ENCODE measurements around the gene ANKRD28. TPM values are rescaled to one million over a fixed set of nuclear protein-coding genes. Genes with fewer than 3 reads are reported as not detected.
A peak's percentile ranks its signal among the peaks of the same experiment; 100 is the strongest.

The ANKRD28 gene
- total and polyA plus RNA-seq, 9 of the 15 experiments (the other 6 are each of a cell fraction or from before 2014, with no cell fraction given) = 11.7 to 66.0 (median 36.7) TPM

DNA sequence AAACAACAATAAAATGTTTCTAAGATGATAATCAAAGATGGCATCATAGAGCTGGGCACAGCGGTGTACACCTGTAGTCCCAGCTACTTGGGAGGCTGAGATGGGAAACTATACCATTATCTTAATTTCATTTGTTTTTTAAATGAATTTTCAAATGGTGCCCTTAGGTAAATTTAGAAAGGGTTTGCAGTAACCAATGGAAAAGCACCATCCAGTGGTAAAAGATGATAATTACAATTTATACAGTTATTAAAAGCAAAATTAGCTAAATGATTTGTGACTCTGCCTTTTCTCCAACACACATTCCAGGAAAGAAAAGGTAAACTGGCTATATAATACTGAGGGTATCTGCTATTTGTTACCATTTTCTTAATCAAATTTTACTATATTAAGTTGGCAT is 14.4 kb upstream of the ANKRD28 start:
- Histone ChIP-seq H3K9ac (ENCODE audit: insufficient read depth in 1 of 2, low read depth in 2 of 2, low read length in 2 of 2) (no peak overlapping the region), H4K20me1 (replicated peaks; ENCODE audit: control insufficient read depth, insufficient read depth, low read length) (0 out of 2 replicates have a peak, but pooled peaks cover 3% of the 10 kb centered on the region), H3K4me1 (replicated peaks in 1 of 2; ENCODE audit: control insufficient read depth in 2 of 2, insufficient read depth in 2 of 2, low read length in 2 of 2) (no peaks in the 10 kb centered on the region; a peak in 1 of 5 replicates), H3K36me3 (ENCODE audit: control insufficient read depth, insufficient read depth, low read length) (no peaks in the 10 kb centered on the region), H3K9me1 (ENCODE audit: control insufficient read depth, insufficient read depth, low read length) (no peaks in the 10 kb centered on the region), H3K9me3 (replicated peaks; ENCODE audit: control insufficient read depth, insufficient read depth, low read depth, low read length) (no peaks in the 10 kb centered on the region), H3K27ac (ENCODE audit: extremely low read depth, low read depth, low read length) (no peak overlapping the region), H3K4me2 (ENCODE audit: insufficient read depth, low read length) (no peak overlapping the region), H3K79me2 (ENCODE audit: control insufficient read depth, insufficient read depth, low read length) (peaks cover 52% of the 10 kb centered on the region), H3K27me3 (ENCODE audit: control insufficient read depth in 2 of 2, insufficient read depth in 2 of 2, low read length in 2 of 2) (no peaks in the 10 kb centered on the region), H3K4me3 (no peak overlapping the region), H2AFZ (ENCODE audit: low read depth, low read length) (no peak overlapping the region)
- 38% methylated on average over 1 of the region's 1 CpG for WGBS (ENCODE audit: insufficient coverage, low coverage, missing lambda C conversion rate)
- FAIRE-seq (no peak), DNase-seq (ENCODE audit: extremely low read depth in 1 of 4, low spot score in 3 of 4) (peak in 1 of 4 experiments; percentile 41), ATAC-seq (peak; percentile 22; the same call in 1 of the 3 replicates)
- no TSS peak for BruUV-seq (replicated peaks)
- POLR2A ChIA-PET = interaction anchor here (1.1 to 1.3 kb wide), 2 partner anchors 11 to 15 kb away, joined by 3 to 4 read pairs; partner anchors contain the start of gene ANKRD28
- intact Hi-C loops (cut with micrococcal nuclease) (loop anchor here (1.0 to 5.0 kb wide), 2 partner anchors 182 to 610 kb away; no protein-coding TSS in a partner anchor), in situ Hi-C loops (cut with MboI) (loop anchor here (10.0 kb wide), 1 partner anchor 363 kb away; the partner anchor contains the start of gene GALNT15)
- CTCF ChIA-PET (ENCODE audit: low intra/inter-chr PET ratio) = interaction anchor here (0.7 to 2.6 kb wide), 4 partner anchors 34 to 254 kb away, joined by 3 to 26 read pairs (median 5); no protein-coding TSS in a partner anchor
- TF ChIP-seq ATF7 (IDR thresholded peaks at IDR 0.05) (0 out of 2 replicates have a peak, but pooled peaks have one; percentile 23), EP400 (IDR thresholded peaks at IDR 0.05) (no peak), CC2D1A (IDR thresholded peaks at IDR 0.05) (peak; percentile 47; the same call in 1 of the 2 replicates), BHLHE40 (IDR thresholded peaks at IDR 0.05; ENCODE audit: low read length) (no peak), POLR2H (tag; IDR thresholded peaks at IDR 0.05; ENCODE audit: low read depth) (peak; percentile 43; the same call in 1 of the 2 replicates), KLF16 (IDR thresholded peaks at IDR 0.05) (no peak)
- TF ChIP-seq, protein P1, sequence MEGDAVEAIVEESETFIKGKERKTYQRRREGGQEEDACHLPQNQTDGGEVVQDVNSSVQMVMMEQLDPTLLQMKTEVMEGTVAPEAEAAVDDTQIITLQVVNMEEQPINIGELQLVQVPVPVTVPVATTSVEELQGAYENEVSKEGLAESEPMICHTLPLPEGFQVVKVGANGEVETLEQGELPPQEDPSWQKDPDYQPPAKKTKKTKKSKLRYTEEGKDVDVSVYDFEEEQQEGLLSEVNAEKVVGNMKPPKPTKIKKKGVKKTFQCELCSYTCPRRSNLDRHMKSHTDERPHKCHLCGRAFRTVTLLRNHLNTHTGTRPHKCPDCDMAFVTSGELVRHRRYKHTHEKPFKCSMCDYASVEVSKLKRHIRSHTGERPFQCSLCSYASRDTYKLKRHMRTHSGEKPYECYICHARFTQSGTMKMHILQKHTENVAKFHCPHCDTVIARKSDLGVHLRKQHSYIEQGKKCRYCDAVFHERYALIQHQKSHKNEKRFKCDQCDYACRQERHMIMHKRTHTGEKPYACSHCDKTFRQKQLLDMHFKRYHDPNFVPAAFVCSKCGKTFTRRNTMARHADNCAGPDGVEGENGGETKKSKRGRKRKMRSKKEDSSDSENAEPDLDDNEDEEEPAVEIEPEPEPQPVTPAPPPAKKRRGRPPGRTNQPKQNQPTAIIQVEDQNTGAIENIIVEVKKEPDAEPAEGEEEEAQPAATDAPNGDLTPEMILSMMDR (IDR thresholded peaks at IDR 0.05 in 2 of 3, conservative IDR thresholded peaks at IDR 0.05 in 1 of 3; ENCODE audit: insufficient read depth in 2 of 3, low read depth in 1 of 3, low read length in 3 of 3) = peak; percentile 16 to 71 (median 26); a peak in 3 of 6 replicates
- TF ChIP-seq, protein P2, sequence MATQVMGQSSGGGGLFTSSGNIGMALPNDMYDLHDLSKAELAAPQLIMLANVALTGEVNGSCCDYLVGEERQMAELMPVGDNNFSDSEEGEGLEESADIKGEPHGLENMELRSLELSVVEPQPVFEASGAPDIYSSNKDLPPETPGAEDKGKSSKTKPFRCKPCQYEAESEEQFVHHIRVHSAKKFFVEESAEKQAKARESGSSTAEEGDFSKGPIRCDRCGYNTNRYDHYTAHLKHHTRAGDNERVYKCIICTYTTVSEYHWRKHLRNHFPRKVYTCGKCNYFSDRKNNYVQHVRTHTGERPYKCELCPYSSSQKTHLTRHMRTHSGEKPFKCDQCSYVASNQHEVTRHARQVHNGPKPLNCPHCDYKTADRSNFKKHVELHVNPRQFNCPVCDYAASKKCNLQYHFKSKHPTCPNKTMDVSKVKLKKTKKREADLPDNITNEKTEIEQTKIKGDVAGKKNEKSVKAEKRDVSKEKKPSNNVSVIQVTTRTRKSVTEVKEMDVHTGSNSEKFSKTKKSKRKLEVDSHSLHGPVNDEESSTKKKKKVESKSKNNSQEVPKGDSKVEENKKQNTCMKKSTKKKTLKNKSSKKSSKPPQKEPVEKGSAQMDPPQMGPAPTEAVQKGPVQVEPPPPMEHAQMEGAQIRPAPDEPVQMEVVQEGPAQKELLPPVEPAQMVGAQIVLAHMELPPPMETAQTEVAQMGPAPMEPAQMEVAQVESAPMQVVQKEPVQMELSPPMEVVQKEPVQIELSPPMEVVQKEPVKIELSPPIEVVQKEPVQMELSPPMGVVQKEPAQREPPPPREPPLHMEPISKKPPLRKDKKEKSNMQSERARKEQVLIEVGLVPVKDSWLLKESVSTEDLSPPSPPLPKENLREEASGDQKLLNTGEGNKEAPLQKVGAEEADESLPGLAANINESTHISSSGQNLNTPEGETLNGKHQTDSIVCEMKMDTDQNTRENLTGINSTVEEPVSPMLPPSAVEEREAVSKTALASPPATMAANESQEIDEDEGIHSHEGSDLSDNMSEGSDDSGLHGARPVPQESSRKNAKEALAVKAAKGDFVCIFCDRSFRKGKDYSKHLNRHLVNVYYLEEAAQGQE (IDR thresholded peaks at IDR 0.05; ENCODE audit: borderline replicate concordance) = peak; percentile 68; the same call in 1 of the 2 replicates
- TF ChIP-seq, protein P2 (CRISPR knock-in tag; IDR thresholded peaks at IDR 0.05; ENCODE audit: low read depth) = no peak
- TF ChIP-seq, protein P3, sequence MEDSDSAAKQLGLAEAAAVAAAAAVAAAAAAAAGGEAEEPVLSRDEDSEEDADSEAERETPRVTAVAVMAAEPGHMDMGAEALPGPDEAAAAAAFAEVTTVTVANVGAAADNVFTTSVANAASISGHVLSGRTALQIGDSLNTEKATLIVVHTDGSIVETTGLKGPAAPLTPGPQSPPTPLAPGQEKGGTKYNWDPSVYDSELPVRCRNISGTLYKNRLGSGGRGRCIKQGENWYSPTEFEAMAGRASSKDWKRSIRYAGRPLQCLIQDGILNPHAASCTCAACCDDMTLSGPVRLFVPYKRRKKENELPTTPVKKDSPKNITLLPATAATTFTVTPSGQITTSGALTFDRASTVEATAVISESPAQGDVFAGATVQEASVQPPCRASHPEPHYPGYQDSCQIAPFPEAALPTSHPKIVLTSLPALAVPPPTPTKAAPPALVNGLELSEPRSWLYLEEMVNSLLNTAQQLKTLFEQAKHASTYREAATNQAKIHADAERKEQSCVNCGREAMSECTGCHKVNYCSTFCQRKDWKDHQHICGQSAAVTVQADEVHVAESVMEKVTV (CRISPR knock-in tag; IDR thresholded peaks at IDR 0.05) = peak; percentile 65

Measured in K562 (cell line).